Duodenal mucosa (tissue), 2 donors: ENCODE data around the gene KCNIP4.

Source experiments
- H3K27ac ChIP-seq: one replicate; pipeline ENCODE4 v1.7.0; 2013; ENCODE audit warnings: low read depth, low read length
- H3K27me3 ChIP-seq, 2 donors: one replicate each; pipeline ENCODE4 v1.7.0; 2013; ENCODE audit warnings: low read length in 2 of 2, control low read depth in 1 of 2; ENCODE audit not compliant: insufficient read depth in 2 of 2, control insufficient read depth in 1 of 2
- H3K36me3 ChIP-seq, 2 donors: one replicate each; pipeline ENCODE4 v1.7.0; 2013; ENCODE audit warnings: low read length in 2 of 2, control low read depth in 1 of 2; ENCODE audit not compliant: insufficient read depth in 2 of 2, control insufficient read depth in 1 of 2
- H3K4me1 ChIP-seq, 2 donors: one replicate each; pipeline ENCODE4 v1.7.0; 2013; ENCODE audit warnings: low read length in 2 of 2, control low read depth in 1 of 2; ENCODE audit not compliant: insufficient read depth in 2 of 2, control insufficient read depth in 1 of 2
- H3K4me3 ChIP-seq, 2 donors: one replicate each; pipeline ENCODE4 v1.7.0; 2013; ENCODE audit warnings: low read length in 2 of 2, low read depth in 1 of 2
- H3K9ac ChIP-seq, 2 donors: one replicate each; pipeline ENCODE4 v1.7.0; 2013; ENCODE audit warnings: low read length in 2 of 2, low read depth in 1 of 2
- H3K9me3 ChIP-seq, 2 donors: one replicate each; pipeline ENCODE4 v1.7.0; 2013; ENCODE audit warnings: low read length in 2 of 2, control low read depth in 1 of 2; ENCODE audit not compliant: control insufficient read depth in 1 of 2

The KCNIP4 gene

GRCh38 chr4:21716531-21716930 is 232.0 kb downstream of the KCNIP4 start:
- no peaks in the 10 kb centered on the region for H3K9me3 ChIP-seq
- H3K36me3 ChIP-seq, result no peaks in the 10 kb centered on the region
- no peak overlapping the region for H3K4me3 ChIP-seq

GRCh38 chr4:21710179-21710835 is 238.3 kb downstream of the KCNIP4 start:
- Histone ChIP-seq H3K27ac (no peak overlapping the region), H3K36me3 (no peaks in the 10 kb centered on the region), H3K4me3 (no peak overlapping the region), H3K27me3 (no peaks in the 10 kb centered on the region), H3K9me3 (no peaks in the 10 kb centered on the region), H3K9ac (no peak overlapping the region), H3K4me1 (no peaks in the 10 kb centered on the region)

More at GRCh38 chr4:21716531-21716930, 232.0 kb downstream of the KCNIP4 start:
- no peaks in the 10 kb centered on the region for H3K27me3 ChIP-seq
- H3K4me1 ChIP-seq, result no peaks in the 10 kb centered on the region
- no peak overlapping the region for H3K27ac ChIP-seq
- H3K9ac ChIP-seq, result no peak overlapping the region

GRCh38 chr4:21709761-21710160 is 238.8 kb downstream of the KCNIP4 start:
- Histone ChIP-seq H3K4me1 (no peaks in the 10 kb centered on the region), H3K27me3 (no peaks in the 10 kb centered on the region), H3K9me3 (no peaks in the 10 kb centered on the region), H3K9ac (no peak overlapping the region), H3K27ac (no peak overlapping the region), H3K4me3 (no peak overlapping the region), H3K36me3 (no peaks in the 10 kb centered on the region)

- Histone ChIP-seq H3K27ac (no peak overlapping the region), H3K9ac (no peak overlapping the region), H3K4me1 (no peaks in the 10 kb centered on the region), H3K9me3 (no peaks in the 10 kb centered on the region), H3K36me3 (no peaks in the 10 kb centered on the region), H3K4me3 (no peak overlapping the region), H3K27me3 (no peaks in the 10 kb centered on the region)
These were observed 239.5 kb downstream of the KCNIP4 start for GRCh38 chr4:21709031-21709430.

GRCh38 chr4:21699446-21699845 is 249.1 kb downstream of the KCNIP4 start:
- H3K4me1 ChIP-seq, result no peaks in the 10 kb centered on the region
- no peak overlapping the region for H3K27ac ChIP-seq
- H3K9me3 ChIP-seq, result no peaks in the 10 kb centered on the region
- H3K36me3 ChIP-seq, result no peaks in the 10 kb centered on the region
- H3K27me3 ChIP-seq, result no peaks in the 10 kb centered on the region
- no peak overlapping the region for H3K4me3 ChIP-seq
- no peak overlapping the region for H3K9ac ChIP-seq

- Histone ChIP-seq H3K4me3 (no peak overlapping the region), H3K36me3 (no peaks in the 10 kb centered on the region), H3K9ac (no peak overlapping the region)
These were observed 251.0 kb downstream of the KCNIP4 start for GRCh38 chr4:21697583-21697982.

GRCh38 chr4:21695141-21695540 is 253.4 kb downstream of the KCNIP4 start:
- Histone ChIP-seq H3K4me1 (no peaks in the 10 kb centered on the region), H3K4me3 (no peak overlapping the region), H3K9ac (no peak overlapping the region), H3K27me3 (no peaks in the 10 kb centered on the region), H3K36me3 (no peaks in the 10 kb centered on the region), H3K27ac (no peak overlapping the region), H3K9me3 (no peaks in the 10 kb centered on the region)

More at GRCh38 chr4:21697583-21697982, 251.0 kb downstream of the KCNIP4 start:
- Histone ChIP-seq H3K27me3 (no peaks in the 10 kb centered on the region), H3K9me3 (no peaks in the 10 kb centered on the region), H3K27ac (no peak overlapping the region), H3K4me1 (no peaks in the 10 kb centered on the region)

GRCh38 chr4:21692241-21692640 is 256.3 kb downstream of the KCNIP4 start:
- H3K36me3 ChIP-seq, result no peaks in the 10 kb centered on the region
- no peak overlapping the region for H3K9ac ChIP-seq
- no peaks in the 10 kb centered on the region for H3K4me1 ChIP-seq
- no peaks in the 10 kb centered on the region for H3K9me3 ChIP-seq
- no peaks in the 10 kb centered on the region for H3K27me3 ChIP-seq
- H3K4me3 ChIP-seq, result no peak overlapping the region
- no peak overlapping the region for H3K27ac ChIP-seq

- Histone ChIP-seq H3K9ac (no peak overlapping the region), H3K9me3 (no peaks in the 10 kb centered on the region), H3K27me3 (no peaks in the 10 kb centered on the region)
These were observed 259.8 kb downstream of the KCNIP4 start for GRCh38 chr4:21688596-21689265.

GRCh38 chr4:21685911-21686310 is 262.7 kb downstream of the KCNIP4 start:
- Histone ChIP-seq H3K4me3 (no peak overlapping the region), H3K27ac (no peak overlapping the region), H3K36me3 (no peaks in the 10 kb centered on the region), H3K4me1 (no peaks in the 10 kb centered on the region), H3K9ac (no peak overlapping the region), H3K9me3 (no peaks in the 10 kb centered on the region), H3K27me3 (no peaks in the 10 kb centered on the region)

More at GRCh38 chr4:21688596-21689265, 259.8 kb downstream of the KCNIP4 start:
- H3K27ac ChIP-seq, result no peak overlapping the region
- H3K36me3 ChIP-seq, result no peaks in the 10 kb centered on the region
- H3K4me3 ChIP-seq, result no peak overlapping the region
- no peaks in the 10 kb centered on the region for H3K4me1 ChIP-seq
